Activated CD4-positive, alpha-beta T cell treated with anti-CD3 and anti-CD28 coated beads, Interleukin-2, amount 50 U/mL, for 1 hour (primary cell): ENCODE measurements around the gene MTA2.

Experiments used
- DNase-seq: peaks from one replicate; pipeline ENCODE4 v3.0.0-alpha.2; 2020

Gene MTA2

DNA sequence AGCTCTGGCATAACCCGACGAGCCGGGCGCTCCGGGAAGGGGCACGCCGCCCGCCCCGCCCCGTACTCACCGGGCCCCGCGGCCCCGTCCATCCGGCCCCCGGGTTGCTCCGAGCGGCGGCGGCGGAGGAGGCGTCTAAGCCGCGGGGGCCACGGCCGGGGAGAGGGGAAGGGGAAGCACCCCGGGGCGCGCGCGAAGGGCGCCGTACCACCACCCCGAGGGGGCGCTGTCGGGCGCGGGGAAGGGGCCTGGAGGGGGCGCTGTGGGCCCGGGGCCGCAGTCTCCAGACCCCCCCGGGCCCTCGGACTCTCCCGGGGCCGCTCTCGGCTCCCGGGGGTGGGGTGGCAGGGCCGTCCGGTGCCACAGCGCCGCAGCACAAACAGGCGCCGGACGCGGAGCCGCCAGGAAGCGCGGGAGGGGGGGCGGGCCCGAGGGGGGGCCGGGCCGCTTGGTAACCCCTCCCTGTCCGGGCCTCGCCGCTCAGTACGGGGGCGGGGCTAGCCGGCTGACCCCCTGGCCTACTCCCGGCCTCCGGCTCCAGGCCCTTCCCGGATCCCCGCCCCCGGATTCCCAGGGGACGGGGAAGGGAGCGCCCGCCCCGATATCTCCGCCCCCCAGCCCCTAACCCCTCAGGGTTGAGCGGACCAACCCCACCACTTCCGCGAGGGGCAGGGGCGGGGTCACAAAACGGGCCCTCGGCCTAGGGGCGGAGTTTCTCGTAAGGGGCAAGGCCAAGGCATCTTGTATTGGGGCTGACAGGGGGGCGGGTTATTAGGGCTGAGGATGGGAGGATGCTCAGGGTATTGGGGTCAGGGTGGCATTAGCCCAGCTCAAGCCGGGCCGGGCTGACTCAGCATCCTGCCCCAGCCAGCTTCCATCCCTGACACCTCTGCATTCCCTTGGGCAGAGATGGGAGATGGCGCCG, 11.0 kb upstream of the MTA2 start, which contains the start of the genes EML3 and ROM1:
Gene EML3, minus strand, starts transcription at position 410 of the 925 bp plus-strand sequence. Its CDS starts 318 bp downstream, at position 92.
Gene ROM1, plus strand, starts transcription at position 892 of the 925 bp plus-strand sequence. Its CDS starts 25 bp downstream, at position 917.
- DNase-seq, result peak; percentile 83

- peak; percentile 23 for DNase-seq
Measured at GRCh38 chr11:62611705-62612365, 10.2 kb upstream of the MTA2 start.

DNA sequence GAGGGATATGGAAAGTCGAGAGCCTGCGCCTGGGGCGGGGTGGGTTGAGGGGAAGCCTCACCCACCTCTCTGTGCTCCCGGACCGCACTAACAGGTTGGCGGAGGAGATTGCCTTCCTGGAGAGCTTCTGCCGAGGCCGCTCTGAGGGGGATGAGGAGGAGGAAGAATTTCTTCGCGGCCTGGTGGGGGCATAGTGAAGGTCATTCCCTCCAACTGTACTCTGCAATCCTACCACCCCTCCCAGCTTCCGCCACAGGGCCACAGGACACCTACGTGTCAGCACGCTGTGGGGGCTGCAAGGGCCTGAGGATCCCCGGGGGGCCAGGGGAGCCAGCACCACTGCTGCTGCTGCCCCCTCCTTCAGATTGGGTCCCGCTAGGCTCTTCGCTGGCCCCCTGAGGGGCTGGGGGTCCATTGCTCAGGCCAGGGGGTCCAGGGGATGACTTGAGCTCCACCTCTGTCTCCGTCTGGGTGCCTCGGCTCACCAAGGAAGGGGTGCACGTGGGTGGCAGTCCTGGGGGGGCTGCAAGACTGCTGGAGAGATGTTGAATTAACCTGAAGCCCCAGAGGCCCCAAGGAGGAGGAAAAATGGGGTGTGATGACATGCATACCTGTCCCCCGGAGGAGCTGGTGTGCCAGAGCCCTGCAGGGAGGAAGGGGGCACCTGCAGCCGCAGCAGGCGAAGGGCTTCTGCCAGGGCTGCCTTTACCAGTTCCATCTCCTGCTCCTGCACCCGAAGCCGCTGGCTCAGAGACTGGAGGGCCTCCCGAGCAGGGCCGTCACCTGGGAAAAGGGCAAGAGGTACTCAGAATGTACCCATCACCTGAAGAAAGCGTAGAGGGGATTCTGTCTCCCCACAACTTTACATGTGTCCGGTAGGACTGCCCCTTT, 9.4 kb upstream of the MTA2 start:
- DNase-seq, result no peak

GRCh38 chr11:62610403-62610802, 8.7 kb upstream of the MTA2 start:
- DNase-seq, result no peak

DNA sequence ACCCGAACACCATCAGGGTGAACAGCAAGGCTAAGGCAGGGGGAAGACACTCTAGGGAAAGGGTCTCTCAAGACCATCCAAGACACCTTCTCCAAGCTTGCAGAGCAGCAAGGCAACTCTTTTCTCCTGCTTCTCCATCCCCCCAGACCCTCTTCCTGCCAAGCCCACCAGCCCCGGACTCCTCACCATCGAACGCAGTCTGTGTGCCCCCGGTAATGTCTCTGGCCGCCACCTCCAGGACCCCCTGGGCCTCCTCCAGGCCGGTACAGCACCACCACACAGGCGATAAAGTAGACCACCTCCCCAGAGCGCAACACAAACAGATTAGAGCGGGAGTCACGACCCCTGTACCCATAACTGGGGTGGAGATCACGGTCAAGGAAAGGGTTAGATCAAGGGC, 7.1 kb upstream of the MTA2 start:
- DNase-seq, result no peak

DNA sequence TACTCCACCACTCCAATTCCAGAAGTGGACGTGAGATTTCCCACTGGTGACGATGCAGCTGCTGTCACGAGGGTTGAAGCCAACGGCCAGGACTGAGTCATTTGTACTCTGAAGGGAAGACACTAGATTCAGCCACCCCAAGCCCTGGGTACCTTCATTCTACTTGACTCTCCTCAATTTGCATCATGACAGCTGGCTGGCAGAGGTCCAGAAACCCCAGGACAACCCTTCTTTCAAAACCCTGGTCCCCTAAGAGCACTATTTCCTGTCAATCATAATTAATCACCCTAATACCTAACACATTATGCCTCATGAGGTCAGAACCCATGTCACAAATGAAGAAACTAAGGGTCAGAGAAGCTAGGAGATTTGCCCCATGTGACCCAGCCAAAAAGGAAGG, 6.0 kb upstream of the MTA2 start:
- no peak for DNase-seq

DNA sequence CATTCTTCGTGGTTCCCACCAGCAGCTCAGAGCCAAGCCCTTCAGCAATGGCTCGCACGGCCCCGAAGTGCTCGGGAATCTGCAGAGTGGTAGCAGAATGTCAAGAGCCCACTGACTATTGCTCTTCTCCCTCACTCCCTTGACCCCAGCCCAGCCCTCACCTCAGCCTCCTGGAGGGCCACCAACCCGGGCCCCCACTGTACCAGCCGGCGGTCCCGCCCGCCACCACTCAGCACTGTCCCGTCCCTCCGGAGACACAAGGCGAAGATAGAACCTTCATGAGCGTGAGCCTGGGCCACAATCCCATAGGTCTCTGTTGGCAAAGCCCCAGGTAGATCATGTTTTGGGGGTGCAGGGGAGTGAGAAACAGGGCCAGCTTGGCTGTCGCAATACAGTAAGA, 4.2 kb upstream of the MTA2 start:
- DNase-seq, result no peak

- no peak for DNase-seq
Measured at GRCh38 chr11:62605467-62605866, 3.8 kb upstream of the MTA2 start.

DNA sequence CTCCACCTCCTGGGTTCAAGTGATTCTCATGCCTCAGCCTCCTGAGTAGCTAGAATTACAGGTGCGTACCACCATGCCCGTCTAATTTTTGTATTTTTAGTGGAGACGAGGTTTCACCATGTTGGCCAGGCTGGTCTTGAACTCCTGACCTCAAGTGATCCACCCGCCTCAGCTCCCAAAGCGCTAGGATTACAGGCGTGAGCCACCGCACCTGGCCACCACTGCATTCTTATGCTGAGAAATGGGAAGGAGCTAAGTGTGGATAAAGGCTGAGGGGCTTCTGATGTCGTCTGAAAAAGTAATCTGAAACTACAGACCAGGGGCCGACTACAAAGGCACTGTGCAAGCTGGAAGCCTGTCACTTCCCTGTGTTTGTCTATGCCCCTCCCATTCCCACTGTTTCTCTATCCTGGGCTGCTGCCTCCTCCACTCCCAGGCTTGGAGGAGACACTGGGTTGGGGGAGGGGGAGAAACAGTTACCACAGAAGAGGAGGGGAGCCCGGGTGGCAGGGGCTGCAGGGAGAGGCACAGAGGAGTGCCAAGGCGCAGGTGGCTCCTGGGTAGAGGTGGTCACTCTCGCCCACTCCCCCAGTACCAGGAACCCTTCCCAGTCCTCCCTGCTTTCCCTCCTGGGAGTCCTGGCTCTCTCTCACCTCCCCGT, 2.9 kb upstream of the MTA2 start:
- DNase-seq, result no peak

- DNase-seq, result no peak
Measured at GRCh38 chr11:62603776-62604299, 2.2 kb upstream of the MTA2 start.

GRCh38 chr11:62603072-62603408, 1.4 kb upstream of the MTA2 start:
- no peak for DNase-seq

- no peak for DNase-seq
Measured at GRCh38 chr11:62602141-62603071, 741 bp upstream of the MTA2 start.

GRCh38 chr11:62601122-62601371, 618 bp downstream of the MTA2 start:
- DNase-seq, result peak; percentile 35

GRCh38 chr11:62600367-62601121, 1.1 kb downstream of the MTA2 start:
- DNase-seq, result no peak

GRCh38 chr11:62599901-62600300, 1.8 kb downstream of the MTA2 start:
- no peak for DNase-seq

GRCh38 chr11:62599069-62599696, 2.5 kb downstream of the MTA2 start:
- peak; percentile 95 for DNase-seq

GRCh38 chr11:62595124-62595523, 6.5 kb downstream of the MTA2 start:
- no peak for DNase-seq

DNA sequence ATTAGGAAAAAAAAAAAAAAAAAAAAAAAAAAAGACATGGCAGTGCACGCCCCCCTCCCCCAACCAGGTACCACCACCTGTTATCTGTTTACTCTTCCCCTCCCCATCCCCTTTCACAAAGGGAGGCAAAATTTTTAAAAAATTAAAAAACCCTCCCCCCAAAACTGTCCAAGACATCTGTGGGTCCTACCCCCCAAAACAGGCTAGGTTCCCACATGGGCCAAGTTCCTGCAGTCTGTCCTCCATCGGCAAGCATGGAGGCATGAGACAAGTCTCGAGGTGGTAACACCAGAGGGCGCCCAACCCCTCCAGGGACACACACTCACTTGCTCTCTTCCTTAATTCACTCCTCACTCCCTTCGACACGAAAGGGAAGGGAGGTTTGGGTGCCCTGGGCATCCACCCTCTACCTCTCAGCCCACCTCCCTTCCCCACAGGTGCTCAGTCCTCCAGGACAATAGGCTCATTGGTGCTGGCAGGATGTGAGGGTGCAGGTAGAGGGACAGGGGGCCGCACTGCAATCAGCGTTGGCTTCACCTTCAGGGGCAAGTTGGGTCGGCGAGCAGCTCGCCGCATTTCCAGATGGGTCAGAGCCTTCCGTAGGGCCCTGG, 8.1 kb downstream of the MTA2 start:
- DNase-seq, result peak; percentile 80

DNA sequence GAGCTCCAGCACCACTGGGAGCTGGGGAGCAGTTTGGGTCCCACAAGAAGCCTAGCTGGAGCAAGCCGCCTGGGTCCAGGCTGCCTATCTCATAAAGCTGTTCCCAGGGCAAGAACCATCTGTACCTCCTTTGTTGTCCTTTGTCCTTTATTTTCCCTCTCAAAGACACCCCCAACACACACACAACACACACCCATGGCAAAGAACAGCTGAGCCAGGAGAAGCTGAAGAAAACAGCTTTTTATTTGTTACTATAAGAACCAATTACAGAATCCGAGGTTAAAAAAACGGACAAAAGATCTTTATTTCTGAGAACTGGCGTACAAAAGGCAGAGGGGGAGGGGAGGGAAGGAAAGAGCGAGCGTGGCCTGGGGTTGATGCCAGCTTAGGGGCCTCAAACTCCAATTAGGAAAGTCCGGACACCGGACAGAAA, 8.7 kb downstream of the MTA2 start:
- DNase-seq, result no peak
